ENCODE measurements around the gene CCL25.

The CCL25 gene

DNA sequence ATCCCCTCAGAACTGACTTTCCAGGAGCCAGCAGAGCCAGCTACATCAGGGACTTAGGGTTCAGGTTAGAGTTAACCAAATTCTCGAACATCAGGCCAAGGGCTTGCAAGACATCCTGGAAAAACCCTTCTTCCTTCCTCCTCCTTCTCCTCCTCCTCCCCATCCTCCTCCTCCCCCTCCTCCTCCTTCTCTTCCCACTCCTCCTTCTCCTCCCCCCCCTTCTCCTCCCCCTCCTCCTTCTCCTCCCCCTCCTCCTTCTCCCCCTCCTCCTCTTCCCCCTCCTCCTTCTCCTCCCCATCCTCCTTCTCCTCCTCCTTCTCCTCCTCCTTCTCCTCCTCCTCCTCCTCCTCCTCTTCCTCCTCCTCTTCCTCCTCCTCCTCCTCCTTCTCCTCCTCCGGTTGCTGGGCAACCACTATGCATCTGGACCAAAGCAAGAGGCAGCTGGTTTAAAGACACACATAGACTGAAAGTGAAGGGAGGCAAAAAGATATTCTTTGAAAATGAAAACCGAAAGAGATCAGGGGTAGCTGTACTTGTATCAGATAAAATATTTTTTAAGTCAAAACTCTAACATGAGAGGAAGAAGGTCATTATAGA lies 5.9 kb upstream of the CCL25 start:
- no peak for DNase-seq

DNA sequence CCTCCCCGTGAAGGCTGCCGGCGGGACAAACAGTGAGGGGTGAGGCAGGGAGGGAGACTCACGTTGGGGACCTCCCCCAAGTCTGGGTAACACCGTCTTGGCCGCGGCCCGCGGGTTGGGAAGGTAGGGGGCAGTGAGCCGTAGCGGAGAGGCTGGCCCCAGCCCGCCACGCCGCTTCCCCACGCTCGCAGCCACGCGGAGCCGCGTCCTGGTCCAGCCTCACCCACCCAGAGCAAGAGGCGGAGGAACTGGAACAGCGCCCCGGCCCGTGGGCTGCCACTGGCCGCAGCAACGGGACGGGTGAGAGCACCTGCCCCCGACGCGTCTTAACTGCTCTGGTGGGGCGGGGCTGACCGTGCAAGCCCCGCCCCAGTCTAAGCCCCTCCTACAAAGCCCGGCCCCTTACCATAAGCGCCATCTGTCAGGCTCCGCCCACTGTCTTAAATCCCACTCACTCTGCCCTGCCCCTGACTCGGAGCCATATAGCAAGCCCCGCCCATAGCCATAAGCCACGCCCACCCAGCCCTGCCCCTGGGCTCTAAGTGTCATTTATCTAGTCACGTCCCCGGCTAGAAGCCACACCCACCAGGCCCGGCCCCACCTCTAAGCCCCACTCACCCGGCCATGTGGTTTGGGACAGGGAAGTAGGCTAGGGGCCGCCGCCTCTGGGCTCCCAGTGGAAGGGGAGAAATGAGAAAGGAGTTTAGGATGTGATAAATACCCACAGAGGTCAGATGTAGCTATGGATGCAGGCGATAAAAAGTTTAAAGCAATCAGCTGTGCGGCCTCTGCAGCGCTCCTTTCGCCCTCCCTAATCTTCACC lies 2.1 kb upstream of the CCL25 start:
- DNase-seq, result no peak

DNA sequence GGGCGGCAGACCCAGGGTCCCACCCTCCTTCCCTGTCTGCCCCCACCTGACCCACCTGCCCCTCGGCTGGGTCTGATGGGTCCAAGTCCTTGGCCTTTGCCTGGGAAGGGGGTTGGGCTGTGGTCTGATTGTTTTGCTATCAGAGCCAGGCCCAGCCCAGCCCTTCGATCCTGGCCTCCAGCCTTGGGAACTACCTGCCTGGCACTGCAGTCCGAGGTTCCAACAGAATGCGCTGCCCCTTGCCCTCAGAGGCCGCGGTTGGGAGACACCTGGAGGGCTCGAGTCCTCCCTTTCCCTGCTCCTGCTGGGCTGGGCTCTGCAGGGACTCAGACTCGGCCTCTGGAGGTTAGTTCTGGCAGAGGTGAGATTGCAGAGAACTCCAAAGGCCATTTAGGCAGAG lies 1.6 kb downstream of the CCL25 start:
- no peak for DNase-seq

DNA sequence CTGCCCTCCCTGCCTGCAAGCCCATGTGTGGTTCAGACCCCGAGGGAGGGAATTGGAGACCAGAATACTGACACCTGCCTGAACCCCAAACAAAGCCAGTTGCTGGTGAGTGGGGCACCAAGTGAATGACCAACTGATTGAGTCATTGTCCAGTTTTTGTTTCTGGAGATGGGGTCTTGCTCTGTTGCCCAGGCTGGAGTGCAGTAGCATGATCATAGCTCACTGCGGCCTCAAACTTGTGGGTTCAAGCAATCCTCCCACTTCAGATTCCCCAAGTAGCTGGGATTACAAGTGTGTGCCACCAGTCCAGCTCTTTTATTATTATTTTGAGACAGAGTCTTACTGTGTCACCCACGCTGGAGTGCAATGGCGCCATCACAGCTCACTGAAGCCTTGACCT lies 4.0 kb downstream of the CCL25 start:
- no peak for DNase-seq

GRCh38 chr19:8057545-8058270 lies 5.1 kb downstream of the CCL25 start:
- DNase-seq, result no peak

DNA sequence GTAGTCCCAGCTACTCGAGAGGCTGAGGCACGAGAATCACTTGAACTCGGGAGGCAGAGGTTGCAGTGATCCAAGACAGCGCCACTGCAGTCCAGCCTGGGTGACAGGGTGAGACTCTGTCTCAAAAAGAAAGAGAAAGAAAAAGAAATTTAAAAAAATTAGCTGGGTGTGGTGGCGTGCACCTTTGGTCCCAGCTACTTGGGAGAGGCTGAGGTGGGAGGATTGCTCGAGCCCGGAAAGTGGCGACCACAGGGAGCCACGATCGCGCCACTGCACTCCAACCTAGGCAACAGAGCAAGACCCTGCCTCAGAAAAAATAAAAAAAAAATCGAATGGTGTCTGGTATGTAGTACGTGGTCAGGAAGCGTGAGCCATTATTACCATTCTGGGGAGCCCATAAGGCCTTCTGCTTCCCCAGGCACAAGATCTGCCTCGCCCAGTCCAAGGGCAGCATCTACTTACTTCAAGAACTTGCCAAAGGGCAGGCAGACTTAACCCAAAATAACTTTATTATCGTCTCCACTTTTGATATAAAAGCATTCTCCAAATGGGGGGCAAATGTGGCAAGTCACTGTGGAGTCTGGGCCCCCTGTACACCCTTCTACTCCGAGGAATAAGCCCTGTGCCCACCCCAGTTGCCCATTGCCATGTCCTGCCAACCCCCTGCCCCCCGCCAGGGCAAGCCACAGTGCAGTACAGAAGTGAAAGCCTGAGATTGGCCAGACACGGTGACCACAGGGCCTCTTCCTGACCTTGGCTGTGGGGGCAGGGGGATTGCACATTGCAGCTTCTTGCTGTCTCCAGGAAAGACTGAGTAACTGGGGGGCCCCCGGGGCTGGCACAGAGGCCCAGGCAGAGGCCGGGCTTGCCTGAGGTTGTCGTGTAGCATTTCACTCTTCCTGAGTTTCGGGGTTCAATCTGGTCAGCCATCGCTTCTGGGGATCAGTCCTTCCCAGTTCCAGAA lies 12.6 kb downstream of the CCL25 start:
- no peak for DNase-seq

DNA sequence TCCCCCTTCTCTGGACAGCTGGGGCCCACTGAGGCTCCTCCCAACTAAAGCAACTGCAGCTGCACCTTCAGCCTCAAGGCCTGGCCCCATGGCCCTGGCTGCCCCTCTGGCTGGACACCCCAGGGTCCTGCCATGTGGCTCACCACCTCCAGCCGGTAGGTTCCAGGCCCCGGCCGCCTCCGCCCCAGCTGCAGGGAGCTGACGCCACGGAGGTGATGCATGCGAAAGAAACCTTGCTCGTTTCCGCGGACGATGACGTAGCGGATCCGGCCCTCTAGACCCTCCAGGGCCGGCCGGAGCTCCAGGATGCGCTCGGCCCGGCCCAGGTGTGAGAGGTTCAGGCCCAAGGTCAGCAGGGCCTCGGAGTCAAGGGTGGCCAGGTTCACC lies 13.3 kb downstream of the CCL25 start:
- no peak for DNase-seq

DNA sequence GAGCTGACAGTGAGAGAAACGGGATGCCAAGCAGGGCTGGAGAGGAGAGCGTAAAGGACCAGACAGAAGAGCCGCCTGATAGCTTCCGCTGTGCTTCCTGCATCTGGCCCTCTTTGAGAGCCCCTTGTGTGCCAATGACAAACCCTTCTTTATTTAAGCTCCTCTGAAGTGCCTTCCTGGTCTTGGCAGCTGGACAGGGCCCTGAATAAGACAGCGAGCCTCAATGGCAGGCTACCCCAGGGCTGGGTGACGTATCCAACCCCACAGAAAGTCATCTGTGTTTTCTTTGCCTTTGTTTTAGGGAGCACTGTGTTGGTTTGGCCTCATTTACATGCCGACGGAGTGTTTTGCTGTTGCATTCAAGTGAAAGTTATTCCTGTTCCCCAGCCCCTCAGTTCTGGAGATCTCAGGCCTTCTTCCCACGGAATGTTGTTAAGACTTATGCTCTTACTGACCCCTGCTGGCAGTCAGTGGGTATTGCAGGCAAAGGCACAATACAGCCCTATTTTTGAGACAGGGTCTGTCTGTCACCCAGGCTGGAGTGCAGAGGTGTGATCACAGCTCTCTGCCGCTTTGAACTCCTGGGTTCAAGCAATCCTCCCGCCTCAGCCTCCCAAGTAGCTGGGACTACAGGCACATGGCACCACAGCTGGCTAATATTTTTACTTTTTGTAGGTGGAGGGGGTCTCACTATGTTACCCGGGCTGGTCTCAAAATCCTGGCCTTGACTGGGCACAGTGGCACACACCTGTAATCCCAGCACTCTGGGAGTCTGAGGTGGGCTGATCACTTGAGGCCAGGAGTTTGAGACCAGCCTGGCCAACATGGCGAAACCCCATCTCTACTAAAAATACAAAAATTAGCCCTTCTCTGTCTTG lies 16.8 kb downstream of the CCL25 start:
- DNase-seq, result no peak

DNA sequence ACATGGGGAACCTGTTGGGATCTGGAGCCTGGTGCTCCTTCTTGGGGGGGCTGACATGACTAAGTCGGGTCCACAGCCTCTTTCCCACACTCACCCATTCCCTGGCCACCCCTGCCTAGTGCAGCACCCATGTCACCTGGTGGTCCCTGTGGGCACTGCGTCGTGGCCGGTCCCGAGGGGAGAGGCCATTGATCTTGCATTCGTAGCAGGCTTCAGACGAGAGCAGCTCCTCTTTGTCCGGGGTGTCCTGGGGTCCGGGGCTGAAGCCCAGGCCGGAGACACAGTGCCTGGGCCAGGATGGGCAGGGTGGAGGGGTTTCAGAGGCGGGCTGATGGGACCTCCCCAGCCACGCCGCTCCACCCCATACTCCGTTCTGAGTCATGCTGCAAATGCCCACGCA lies 19.4 kb downstream of the CCL25 start:
- no peak for DNase-seq

DNA sequence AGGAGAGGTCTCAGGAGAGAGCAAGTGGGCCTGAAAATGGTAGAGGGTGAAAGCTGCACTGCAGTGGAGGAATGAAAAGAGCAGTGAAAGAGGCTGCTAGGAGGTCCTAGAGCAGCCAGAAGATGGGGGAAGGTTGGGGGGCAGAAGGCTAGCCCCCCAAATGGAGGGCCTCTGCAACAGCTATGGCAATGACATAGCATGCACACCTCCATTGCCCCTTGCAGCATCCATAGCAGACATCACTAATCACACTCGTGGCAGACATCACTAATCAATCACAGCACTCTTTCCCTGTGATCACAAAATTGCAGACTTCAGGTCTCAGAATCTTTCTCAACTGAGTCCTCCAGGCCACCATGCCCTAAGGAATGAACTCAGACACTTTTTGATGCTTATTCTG lies 21.9 kb downstream of the CCL25 start:
- no peak for DNase-seq

DNA sequence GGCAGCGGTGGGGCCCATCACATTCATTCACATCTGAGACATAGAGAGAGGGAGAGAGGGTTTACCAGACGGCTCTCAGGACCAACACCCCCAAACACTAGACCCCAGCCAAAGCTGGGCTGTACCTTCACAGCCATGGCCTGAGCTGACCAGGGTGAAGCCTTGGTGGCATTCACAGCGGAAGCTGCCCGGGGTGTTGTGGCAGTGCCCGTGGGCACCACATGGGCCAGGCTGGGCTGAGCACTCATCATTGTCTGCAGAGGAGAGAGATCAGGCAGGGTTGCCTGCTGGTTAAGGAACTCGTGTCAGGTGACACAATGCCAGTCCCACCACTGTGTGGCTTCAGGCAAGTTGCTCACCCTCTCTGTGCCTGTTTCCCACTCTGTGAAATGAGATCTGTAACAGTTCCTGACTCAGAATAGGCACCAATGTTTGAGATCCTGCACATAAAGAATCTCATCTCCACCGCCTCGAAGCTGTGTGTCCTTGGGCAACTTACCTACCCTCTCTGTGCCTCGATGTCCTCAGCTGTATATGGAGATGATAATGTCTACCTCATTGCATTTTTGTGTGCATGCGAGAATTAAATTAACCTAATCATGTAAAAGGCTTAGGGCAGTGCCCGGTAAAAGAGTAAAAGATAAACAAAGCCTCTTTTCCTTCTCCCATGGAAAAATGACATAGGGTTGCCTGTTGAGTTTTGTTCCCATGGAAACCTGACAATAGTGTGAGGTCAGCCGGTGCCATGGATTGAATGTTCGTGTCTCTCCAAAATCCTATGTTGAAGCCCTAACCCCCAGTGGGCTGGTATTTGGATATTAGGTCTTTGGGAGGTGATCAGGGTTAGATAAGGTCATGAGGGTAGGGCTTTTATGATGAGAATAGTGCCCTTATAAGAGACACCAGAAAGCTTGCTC lies 22.9 kb downstream of the CCL25 start:
- no peak for DNase-seq

- DNase-seq, result no peak
Observed at GRCh38 chr19:8079988-8080387, 27.4 kb downstream of the CCL25 start.

- DNase-seq, result no peak
Observed at GRCh38 chr19:8080832-8081231, 28.3 kb downstream of the CCL25 start.

DNA sequence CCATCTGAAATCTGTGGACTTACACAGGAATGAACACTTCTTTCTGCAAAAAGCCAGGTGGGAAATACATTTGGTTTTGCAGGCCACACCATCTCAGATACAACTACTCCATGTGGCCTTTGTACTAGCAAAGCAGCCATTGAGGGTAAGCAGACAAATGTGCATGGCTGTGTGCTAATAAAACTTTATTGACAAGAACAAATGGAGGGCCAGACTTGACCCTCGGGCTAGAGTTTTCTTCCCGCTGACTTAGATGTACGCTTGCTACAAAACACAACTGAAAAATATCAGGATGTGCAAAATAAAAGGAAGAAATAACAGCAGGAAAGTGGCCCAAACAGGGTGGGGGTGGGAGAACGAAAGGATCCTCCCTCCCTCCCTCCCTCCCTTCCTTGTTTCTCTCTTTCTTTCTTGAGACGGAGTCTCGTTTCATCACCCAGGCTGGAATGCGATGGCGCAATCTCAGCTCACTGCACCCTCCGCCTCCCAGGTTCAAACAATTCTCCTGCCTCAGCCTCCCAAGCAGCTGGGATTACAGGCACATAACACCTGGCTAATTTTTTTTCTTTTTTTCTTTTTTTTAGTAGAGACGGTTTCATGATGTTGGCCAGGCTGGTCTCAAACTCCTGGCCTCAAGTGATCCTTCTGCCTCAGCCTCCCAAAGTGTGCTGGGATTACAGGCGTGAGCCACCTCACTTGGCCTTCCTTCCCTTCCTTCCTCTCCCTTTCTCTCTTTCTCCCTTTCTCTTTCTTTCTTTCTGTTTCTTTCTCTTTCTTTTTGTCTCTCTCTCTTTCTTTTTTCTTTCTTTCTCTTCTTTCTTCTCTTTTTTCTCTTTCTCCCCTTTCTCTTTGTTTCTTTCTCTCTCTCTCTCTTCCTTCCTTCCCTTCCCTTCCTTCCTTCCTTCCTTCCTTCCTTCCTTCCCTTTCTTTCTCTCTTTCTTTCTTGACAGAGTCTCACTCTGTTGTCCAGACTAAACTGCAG lies 29.3 kb downstream of the CCL25 start:
- no peak for DNase-seq

DNA sequence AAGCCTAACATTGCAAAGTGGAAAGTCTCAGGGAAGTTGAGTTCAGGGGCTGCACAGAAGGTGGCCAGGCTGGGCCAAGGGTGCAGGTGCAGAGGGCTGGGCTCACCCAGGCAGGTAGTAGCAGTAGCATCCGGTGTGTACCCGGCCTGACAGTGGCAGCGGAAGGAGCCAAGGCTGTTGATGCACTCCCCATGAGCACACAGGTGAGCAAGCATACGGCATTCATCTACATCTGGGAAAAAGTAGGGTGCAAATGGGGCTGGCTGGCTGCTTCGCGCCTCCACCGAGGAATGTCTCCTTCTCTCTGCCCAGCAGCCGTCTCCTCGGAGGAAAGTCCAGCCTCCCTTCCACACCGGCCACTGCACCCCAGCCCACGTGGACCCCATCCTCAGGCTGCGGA lies 30.6 kb downstream of the CCL25 start:
- DNase-seq, result no peak

DNA sequence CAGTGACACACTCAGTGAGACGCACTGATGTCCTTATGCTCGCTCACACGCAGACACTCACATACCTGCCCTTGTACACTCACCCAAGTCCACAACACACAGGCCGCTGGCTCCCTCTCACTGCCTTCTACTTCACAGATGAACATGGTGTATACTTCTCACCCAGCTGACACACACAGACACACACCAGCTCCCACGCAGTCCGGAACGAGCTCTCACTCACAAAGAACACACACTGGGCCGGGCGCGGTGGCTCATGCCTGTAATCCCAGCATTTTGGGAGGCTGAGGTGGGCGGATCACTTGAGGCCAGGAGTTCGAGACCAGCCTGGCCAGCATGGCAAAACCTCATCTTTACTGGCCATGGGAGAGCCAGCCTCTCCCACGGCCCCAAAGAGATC lies 31.6 kb downstream of the CCL25 start:
- DNase-seq, result no peak

- no peak for DNase-seq
Observed at GRCh38 chr19:8085598-8086408, 33.2 kb downstream of the CCL25 start.

GRCh38 chr19:8086849-8087248 lies 34.3 kb downstream of the CCL25 start:
- DNase-seq, result no peak

- no peak for DNase-seq
Observed at GRCh38 chr19:8087876-8088275, 35.3 kb downstream of the CCL25 start.

Measured in cerebellar nuclear complex (tissue), 1 donor.